Lower leg skin (tissue), 3 donors: ENCODE data around the gene VSNL1.

Experiments used
- POLR2A ChIP-seq, 2 donors: fragments of 450-650 bp; IDR thresholded peaks; one replicate each; pipeline ENCODE4 v1.6.1; 2016 to 2017; ENCODE audit warnings: antibody characterized with exemption in 2 of 2, mild to moderate bottlenecking in 1 of 2, moderate library complexity in 1 of 2
- TF ChIP-seq, protein P1 (sequence below), 3 donors: fragments of 450-650 bp; IDR thresholded peaks; one replicate each; pipeline ENCODE4 v1.5.1; 2016; ENCODE audit warnings: antibody characterized with exemption in 3 of 3, mild to moderate bottlenecking in 3 of 3, moderate library complexity in 2 of 3

DNA sequence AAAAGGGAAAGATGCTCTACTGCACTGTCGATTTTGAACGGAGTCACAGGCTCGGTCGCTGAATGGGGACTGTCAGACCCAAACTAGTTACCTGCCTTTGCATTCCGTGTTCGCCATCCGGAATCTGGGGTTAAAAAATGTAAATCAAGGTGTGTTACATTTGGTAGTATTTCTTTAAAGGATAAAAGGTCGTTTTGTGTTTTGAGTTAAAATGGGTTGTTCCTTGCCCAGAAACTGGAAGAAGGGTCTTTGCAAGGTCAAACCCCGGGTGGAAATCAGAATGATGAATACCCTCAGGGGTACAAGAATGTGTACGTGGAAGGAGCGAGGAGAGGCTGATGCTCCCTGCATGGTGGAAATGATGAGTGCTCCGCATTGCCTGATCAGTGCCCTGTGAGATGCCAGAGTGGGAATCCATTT is 1.0 kb downstream of the VSNL1 start:
- TF ChIP-seq, protein P1, sequence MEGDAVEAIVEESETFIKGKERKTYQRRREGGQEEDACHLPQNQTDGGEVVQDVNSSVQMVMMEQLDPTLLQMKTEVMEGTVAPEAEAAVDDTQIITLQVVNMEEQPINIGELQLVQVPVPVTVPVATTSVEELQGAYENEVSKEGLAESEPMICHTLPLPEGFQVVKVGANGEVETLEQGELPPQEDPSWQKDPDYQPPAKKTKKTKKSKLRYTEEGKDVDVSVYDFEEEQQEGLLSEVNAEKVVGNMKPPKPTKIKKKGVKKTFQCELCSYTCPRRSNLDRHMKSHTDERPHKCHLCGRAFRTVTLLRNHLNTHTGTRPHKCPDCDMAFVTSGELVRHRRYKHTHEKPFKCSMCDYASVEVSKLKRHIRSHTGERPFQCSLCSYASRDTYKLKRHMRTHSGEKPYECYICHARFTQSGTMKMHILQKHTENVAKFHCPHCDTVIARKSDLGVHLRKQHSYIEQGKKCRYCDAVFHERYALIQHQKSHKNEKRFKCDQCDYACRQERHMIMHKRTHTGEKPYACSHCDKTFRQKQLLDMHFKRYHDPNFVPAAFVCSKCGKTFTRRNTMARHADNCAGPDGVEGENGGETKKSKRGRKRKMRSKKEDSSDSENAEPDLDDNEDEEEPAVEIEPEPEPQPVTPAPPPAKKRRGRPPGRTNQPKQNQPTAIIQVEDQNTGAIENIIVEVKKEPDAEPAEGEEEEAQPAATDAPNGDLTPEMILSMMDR (IDR thresholded peaks at IDR 0.05), result no peak
- TF ChIP-seq POLR2A (IDR thresholded peaks at IDR 0.05), result no peak
